RWPE2 (cell line): ENCODE data around the gene SPTA1.

Experiments used
- ATAC-seq: fragments of 200-7000 bp; cut with Tn5 transposase; 3 replicates; pipeline ENCODE4 v1.9.1; 2021; ENCODE audit warnings: low read depth
- DNase-seq: peaks from one replicate; pipeline ENCODE4 v3.0.0-alpha.2; 2020; ENCODE audit warnings: low spot score
- H3K27ac ChIP-seq: fragments of 450-650 bp; 2 replicates; pipeline ENCODE4 v1.5.1; 2017; ENCODE audit warnings: mild to moderate bottlenecking; ENCODE audit not compliant: poor library complexity, severe bottlenecking
- H3K27me3 ChIP-seq: fragments of 250-450 bp; sonication (Bioruptor Pico); 2 replicates; pipeline ENCODE4 v1.5.1; 2021; ENCODE audit warnings: mild to moderate bottlenecking, moderate library complexity; ENCODE audit not compliant: insufficient read depth, poor library complexity, severe bottlenecking
- H3K36me3 ChIP-seq: fragments of 250-450 bp; sonication (Bioruptor Pico); 2 replicates; pipeline ENCODE4 v1.5.1; 2020; ENCODE audit warnings: low read depth, mild to moderate bottlenecking, moderate library complexity
- H3K4me1 ChIP-seq: fragments of 250-450 bp; sonication (Bioruptor Pico); 2 replicates; pipeline ENCODE4 v1.5.1; 2021; ENCODE audit warnings: mild to moderate bottlenecking, moderate library complexity; ENCODE audit not compliant: insufficient read depth, poor library complexity, severe bottlenecking
- H3K4me3 ChIP-seq: fragments of 250-450 bp; sonication (Bioruptor Pico); 2 replicates; pipeline ENCODE4 v1.5.1; 2021; ENCODE audit warnings: mild to moderate bottlenecking, moderate library complexity; ENCODE audit not compliant: severe bottlenecking
- H3K9me3 ChIP-seq: fragments of 250-450 bp; sonication (Bioruptor Pico); 2 replicates; pipeline ENCODE4 v1.5.1; 2021; ENCODE audit warnings: mild to moderate bottlenecking, moderate library complexity; ENCODE audit not compliant: severe bottlenecking
- TF ChIP-seq, protein P1 (sequence below): fragments of 450-650 bp; IDR thresholded peaks from one replicate; pipeline ENCODE4 v1.5.1; 2017; ENCODE audit warnings: mild to moderate bottlenecking, moderate library complexity; ENCODE audit not compliant: poor library complexity, severe bottlenecking

Gene SPTA1

DNA sequence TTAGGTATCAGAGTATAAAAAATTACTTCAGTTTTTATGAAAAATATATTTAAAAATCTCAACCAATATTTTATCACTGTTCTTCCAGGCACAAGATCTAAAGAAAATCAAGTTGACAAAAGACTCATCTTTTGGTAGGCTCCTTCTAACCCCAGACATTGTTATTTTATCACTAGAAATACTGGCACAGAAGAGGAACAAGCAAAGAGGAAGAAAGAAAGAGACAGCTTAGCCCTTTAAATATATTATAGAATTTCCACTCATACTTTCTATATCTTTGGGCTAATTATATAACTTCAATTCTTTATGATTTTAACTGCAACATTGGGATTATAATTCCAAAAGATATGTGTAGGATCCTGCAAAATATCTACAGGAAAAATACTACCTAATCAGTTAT lies 32.4 kb downstream of the SPTA1 start:
- Histone ChIP-seq H3K27ac (no peak overlapping the region), H3K27me3 (peaks cover 5% of the 10 kb centered on the region), H3K9me3 (no peaks in the 10 kb centered on the region), H3K4me1 (no peaks in the 10 kb centered on the region), H3K4me3 (no peak overlapping the region), H3K36me3 (no peaks in the 10 kb centered on the region)
- DNase-seq (no peak), ATAC-seq (no peak)
- TF ChIP-seq, protein P1, sequence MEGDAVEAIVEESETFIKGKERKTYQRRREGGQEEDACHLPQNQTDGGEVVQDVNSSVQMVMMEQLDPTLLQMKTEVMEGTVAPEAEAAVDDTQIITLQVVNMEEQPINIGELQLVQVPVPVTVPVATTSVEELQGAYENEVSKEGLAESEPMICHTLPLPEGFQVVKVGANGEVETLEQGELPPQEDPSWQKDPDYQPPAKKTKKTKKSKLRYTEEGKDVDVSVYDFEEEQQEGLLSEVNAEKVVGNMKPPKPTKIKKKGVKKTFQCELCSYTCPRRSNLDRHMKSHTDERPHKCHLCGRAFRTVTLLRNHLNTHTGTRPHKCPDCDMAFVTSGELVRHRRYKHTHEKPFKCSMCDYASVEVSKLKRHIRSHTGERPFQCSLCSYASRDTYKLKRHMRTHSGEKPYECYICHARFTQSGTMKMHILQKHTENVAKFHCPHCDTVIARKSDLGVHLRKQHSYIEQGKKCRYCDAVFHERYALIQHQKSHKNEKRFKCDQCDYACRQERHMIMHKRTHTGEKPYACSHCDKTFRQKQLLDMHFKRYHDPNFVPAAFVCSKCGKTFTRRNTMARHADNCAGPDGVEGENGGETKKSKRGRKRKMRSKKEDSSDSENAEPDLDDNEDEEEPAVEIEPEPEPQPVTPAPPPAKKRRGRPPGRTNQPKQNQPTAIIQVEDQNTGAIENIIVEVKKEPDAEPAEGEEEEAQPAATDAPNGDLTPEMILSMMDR = no peak

DNA sequence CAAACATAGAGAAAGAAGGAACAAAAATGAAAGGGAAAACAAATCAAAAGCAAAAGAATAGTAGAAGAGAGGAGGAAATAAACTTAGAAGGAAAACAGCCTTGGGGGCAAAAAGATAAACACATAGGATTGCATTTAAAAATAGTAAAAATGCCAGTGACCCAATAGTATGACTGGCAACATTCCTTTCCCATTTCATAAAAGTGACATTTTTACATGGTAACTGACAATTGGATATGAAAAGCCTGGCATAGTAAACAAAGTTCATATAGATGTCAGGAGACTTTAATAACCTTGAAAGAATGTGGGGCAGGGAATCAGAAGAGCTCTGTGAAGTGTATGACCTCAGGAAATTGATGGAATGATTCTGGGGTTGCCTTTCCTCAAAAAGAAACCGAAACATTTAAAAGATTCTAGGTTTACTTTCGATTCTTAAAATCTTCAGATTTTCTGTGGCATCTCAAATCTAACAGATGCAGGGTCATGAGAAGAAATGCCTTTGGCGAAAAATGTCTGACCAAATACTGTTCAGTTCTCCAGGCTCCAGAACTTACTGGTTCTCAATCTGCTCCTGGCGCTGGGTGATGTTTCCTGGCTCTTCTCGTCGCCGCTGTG lies 33.7 kb downstream of the SPTA1 start:
- Histone ChIP-seq H3K9me3 (no peaks in the 10 kb centered on the region), H3K4me3 (no peak overlapping the region), H3K27me3 (peaks cover 5% of the 10 kb centered on the region), H3K36me3 (no peaks in the 10 kb centered on the region), H3K4me1 (no peaks in the 10 kb centered on the region), H3K27ac (no peak overlapping the region)
- TF ChIP-seq, protein P1 = no peak
- no peak for DNase-seq
- ATAC-seq = no peak

DNA sequence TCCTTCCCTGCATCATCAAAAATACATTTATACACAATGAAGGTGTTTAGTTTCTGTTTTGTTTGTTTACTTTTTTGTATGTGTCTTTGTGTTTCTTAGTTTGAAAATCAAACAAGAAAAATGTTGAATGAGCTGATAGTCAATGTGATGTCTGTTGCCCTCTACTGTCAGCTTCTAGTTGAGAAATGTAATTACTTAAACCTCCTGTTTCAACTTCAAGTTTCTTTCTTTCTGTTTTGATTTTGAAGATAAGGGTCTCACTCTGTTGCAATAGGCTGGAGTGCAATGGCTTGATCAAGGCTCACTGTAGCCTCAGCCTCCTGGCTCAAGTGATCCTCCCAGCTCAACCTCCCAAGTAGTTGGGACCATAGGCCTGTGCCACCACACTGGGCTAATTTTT lies 37.5 kb downstream of the SPTA1 start:
- DNase-seq (no peak), ATAC-seq (no peak)
- no peaks in the 10 kb centered on the region for H3K9me3 ChIP-seq
- no peak overlapping the region for H3K27ac ChIP-seq
- H3K4me3 ChIP-seq = no peak overlapping the region
- TF ChIP-seq, protein P1 = no peak
- H3K36me3 ChIP-seq = no peaks in the 10 kb centered on the region
- no peaks in the 10 kb centered on the region for H3K4me1 ChIP-seq
- peaks cover 5% of the 10 kb centered on the region for H3K27me3 ChIP-seq

DNA sequence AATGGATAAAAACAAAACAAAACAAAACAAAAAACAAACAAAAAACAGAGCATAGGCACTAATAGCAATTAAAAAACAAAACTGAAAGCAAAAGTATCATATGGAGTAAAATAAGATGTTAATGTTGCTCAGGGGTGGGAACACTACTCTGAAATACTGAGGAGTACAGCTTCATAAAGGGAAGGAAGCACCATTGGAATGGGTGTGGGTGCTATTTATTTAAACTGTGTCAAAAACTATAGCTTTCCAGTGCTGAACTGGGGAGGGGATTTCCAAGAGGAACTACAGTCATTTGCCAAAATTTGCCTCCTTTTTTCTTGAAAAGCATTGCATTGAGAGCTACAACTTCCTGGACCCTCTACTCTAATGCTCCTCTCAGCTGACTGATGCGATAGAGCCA lies 40.0 kb downstream of the SPTA1 start:
- no peak overlapping the region for H3K27ac ChIP-seq
- TF ChIP-seq, protein P1 = no peak
- no peaks in the 10 kb centered on the region for H3K9me3 ChIP-seq
- no peak for ATAC-seq
- H3K36me3 ChIP-seq = no peaks in the 10 kb centered on the region
- DNase-seq = no peak
- no peak overlapping the region for H3K4me3 ChIP-seq
- no peaks in the 10 kb centered on the region for H3K4me1 ChIP-seq
- H3K27me3 ChIP-seq = peaks cover 5% of the 10 kb centered on the region

DNA sequence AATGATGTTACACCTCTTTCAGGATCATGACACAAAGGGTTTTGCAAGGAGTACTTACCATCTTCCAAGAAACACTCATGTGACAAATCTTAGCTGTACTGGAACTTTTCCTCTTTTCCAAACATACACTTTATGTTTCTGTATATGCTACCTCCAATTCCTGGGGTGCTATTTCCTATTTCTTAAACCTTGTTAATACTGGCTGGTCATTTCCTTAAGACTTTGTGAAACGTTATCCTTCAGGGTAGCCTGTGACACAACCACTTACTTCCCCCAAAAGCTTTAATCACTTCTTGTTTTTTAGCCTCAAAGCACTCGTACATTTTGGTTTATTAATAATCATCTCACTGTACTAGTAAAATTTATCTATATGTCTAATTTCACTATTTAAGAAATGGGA lies 42.1 kb downstream of the SPTA1 start:
- no peak overlapping the region for H3K27ac ChIP-seq
- TF ChIP-seq, protein P1 = no peak
- ATAC-seq = no peak
- H3K4me1 ChIP-seq = no peaks in the 10 kb centered on the region
- no peak for DNase-seq
- H3K36me3 ChIP-seq = no peaks in the 10 kb centered on the region
- H3K4me3 ChIP-seq = no peak overlapping the region
- no peaks in the 10 kb centered on the region for H3K9me3 ChIP-seq
- H3K27me3 ChIP-seq = no peaks in the 10 kb centered on the region
